H1 (cell line): ENCODE results near the gene RIMBP2.

Source experiments
- ASH2L ChIP-seq: fragments of 200-600, 300-600 bp; sonication (generic); IDR thresholded peaks from one replicate; pipeline ENCODE4 v1.7.1; 2017; ENCODE audit warnings: low read length
- CHD2 ChIP-seq: IDR thresholded peaks from 2 replicates; pipeline ENCODE4 v1.6.1; 2012; ENCODE audit warnings: low read length, improper control_type of control experiment
- CREB1 ChIP-seq: IDR thresholded peaks from 2 replicates; pipeline ENCODE4 v1.6.1; 2012; ENCODE audit warnings: inconsistent platforms
- E2F6 ChIP-seq: IDR thresholded peaks from 2 replicates; pipeline ENCODE4 v1.6.1; 2012; ENCODE audit warnings: inconsistent platforms
- EP300 ChIP-seq, 2 experiments: IDR thresholded peaks; 1 replicate in 1 of 2; 2 replicates in 1 of 2; pipeline ENCODE4 v1.6.1; 2011 to 2012; ENCODE audit warnings: low read depth in 2 of 2, low read length in 2 of 2, mild to moderate bottlenecking in 2 of 2, borderline replicate concordance in 1 of 2, inconsistent platforms in 1 of 2, moderate library complexity in 1 of 2
- GABPA ChIP-seq: IDR thresholded peaks from 2 replicates; pipeline ENCODE4 v1.6.1; 2011; ENCODE audit warnings: mild to moderate bottlenecking, low read length, moderate library complexity, borderline replicate concordance; ENCODE audit not compliant: insufficient read depth
- POLR2A ChIP-seq, 2 experiments: IDR thresholded peaks; 1 replicate in 1 of 2; 2 replicates in 1 of 2; pipeline ENCODE4 v1.6.1; 2011; ENCODE audit warnings: low read depth in 2 of 2, low read length in 2 of 2, mild to moderate bottlenecking in 2 of 2; ENCODE audit errors: control extremely low read depth in 1 of 2
- SP4 ChIP-seq: IDR thresholded peaks from 2 replicates; pipeline ENCODE4 v1.6.1; 2012; ENCODE audit warnings: low read length, inconsistent platforms
- SRF ChIP-seq: IDR thresholded peaks from 2 replicates; pipeline ENCODE4 v1.6.1; 2011; ENCODE audit warnings: mild to moderate bottlenecking, low read depth, low read length, moderate library complexity
- TF ChIP-seq, protein P1 (sequence below), 3 experiments: IDR thresholded peaks; 1 replicate in 2 of 3; 2 replicates in 1 of 3; pipeline versions ENCODE4 v1.5.1 to v1.6.1; 2011; ENCODE audit warnings: low read length in 3 of 3, mild to moderate bottlenecking in 3 of 3, inconsistent platforms in 2 of 3, low read depth in 1 of 3, moderate library complexity in 1 of 3; ENCODE audit not compliant: insufficient read depth in 1 of 3; ENCODE audit errors: control extremely low read depth in 1 of 3

DNA sequence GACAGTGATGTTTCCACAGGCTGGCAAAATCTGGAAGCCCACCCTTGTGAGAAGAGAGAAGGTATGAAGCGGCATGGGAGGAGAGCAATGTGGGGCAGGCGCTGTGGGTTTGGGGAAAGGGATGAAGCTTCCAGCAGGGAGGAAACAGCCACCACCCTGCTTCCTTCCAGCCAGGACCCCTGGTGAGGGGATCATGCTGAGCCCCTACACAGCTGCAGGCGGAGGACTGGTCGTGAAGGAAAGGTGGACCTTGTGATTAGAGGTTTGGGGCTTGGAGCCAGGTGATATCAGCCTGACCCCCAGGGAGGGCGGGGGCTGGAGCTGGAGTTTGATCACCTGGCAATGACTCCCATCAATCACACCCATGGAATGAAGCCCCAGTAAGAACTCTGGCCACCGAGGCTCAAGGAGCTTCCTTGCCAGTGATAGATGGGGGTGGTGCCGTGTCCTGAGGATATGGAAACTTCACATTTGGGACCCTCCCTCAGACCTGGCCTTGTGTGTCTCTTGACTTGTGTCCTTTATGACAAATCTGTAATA, 48.6 kb downstream of the RIMBP2 start:
- TF ChIP-seq GABPA (no peak), CHD2 (no peak), EP300 (IDR thresholded peaks at IDR 0.05; ENCODE audit: borderline replicate concordance in 1 of 2, low read depth in 2 of 2, low read length in 2 of 2) (no peak), POLR2A (IDR thresholded peaks at IDR 0.05; ENCODE audit: control extremely low read depth in 1 of 2, low read depth in 2 of 2, low read length in 2 of 2) (no peak), E2F6 (no peak), SRF (no peak), ASH2L (no peak), CREB1 (no peak), SP4 (no peak)
- TF ChIP-seq, protein P1, sequence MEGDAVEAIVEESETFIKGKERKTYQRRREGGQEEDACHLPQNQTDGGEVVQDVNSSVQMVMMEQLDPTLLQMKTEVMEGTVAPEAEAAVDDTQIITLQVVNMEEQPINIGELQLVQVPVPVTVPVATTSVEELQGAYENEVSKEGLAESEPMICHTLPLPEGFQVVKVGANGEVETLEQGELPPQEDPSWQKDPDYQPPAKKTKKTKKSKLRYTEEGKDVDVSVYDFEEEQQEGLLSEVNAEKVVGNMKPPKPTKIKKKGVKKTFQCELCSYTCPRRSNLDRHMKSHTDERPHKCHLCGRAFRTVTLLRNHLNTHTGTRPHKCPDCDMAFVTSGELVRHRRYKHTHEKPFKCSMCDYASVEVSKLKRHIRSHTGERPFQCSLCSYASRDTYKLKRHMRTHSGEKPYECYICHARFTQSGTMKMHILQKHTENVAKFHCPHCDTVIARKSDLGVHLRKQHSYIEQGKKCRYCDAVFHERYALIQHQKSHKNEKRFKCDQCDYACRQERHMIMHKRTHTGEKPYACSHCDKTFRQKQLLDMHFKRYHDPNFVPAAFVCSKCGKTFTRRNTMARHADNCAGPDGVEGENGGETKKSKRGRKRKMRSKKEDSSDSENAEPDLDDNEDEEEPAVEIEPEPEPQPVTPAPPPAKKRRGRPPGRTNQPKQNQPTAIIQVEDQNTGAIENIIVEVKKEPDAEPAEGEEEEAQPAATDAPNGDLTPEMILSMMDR (IDR thresholded peaks at IDR 0.05; ENCODE audit: control extremely low read depth in 1 of 3, insufficient read depth in 1 of 3, low read depth in 1 of 3, low read length in 3 of 3) = no peak
